GM19023 (cell line): ENCODE results near the gene LCN6.
"Not testable (repeated sequence)": the region's sequence is repeated elsewhere in the genome, so short reads cannot be mapped to it uniquely, and the experiment has no call there.

ENCODE experiments used
- ATAC-seq: cut with Tn5 transposase; IDR thresholded peaks from one replicate; pipeline ENCODE4 v1.9.1; 2021; ENCODE audit warnings: mild to moderate bottlenecking, moderate library complexity; ENCODE audit not compliant: unreplicated experiment

Gene LCN6, protein sequence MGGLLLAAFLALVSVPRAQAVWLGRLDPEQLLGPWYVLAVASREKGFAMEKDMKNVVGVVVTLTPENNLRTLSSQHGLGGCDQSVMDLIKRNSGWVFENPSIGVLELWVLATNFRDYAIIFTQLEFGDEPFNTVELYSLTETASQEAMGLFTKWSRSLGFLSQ

DNA sequence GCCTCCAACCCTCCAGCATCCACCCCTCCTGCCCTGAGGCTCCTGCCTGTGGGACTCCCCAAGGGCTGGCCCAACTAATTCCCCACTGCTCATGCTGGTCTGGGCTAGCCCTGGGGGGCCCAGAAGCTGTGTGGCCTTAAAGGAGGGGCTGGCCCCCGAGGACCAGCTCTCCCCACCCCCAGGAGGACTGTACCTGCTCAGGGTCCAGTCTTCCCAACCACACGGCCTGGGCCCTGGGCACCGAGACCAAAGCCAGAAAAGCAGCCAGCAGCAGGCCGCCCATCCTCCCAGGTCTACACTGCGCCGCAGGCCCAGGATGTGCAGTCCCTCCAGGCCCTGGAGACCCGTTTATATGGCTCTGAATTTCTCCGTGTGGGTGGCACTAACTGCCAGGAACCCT lies at the start of gene LCN6:
LCN6 (minus strand) TSS at position 325 of the 400 bp plus-strand sequence; CDS start at position 283, 42 bp downstream.
- no peak for ATAC-seq

DNA sequence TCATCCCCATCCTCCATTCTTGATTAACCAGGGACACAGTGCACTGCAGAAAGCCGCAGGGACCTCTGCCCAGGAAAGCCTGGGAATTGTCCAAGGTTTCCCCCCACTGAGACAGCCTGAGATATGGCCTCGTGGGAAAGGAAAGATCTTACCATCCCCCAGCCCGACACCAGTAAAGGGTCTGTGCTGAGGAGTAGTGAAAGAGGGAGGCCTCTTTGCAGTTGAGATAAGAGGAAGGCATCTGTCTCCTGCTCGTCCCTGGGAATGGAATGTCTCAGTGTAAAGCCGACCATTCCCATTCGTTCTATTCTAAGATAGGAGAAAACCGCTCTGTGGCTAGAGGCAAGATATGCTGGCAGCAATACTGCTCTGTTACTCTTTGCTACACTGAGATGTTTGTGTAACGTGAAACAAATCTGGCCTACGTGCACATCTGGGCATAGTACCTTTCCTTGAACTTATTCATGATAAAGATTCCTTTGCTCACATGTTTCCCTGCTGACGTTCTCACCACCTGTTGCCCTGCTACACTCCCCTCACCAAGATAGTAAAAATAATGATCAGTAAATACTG lies 48.5 kb upstream of the LCN6 start:
- ATAC-seq, result not testable (repeated sequence)

DNA sequence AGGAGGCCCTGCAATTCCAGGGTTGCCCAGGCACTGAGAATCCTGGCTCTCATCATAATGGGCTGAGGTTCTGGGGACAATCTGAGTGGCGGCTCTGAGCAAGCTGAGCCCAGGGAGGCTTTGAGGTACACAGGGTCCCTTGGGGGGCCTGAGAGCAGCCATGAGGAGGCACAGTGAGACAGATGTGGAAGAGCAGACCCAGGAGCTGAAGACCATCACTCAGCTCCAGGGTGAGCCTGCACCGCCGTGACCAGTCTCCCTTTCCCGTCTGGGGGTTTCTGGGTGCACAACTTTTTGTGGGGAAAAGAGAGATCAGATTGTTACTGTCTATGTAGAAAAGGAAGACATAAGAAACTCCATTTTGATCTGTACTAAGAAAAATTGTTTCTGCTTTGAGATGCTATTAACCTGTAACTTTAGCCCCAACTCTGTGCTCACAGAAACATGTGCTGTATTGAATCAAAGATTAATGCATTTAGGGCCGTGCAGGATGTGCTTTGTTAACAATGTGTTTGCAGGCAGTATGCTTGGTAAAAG lies 48.0 kb upstream of the LCN6 start, which contains the start of gene CCDC183:
CCDC183 (plus strand) TSS at position 101 of the 537 bp plus-strand sequence; CDS start at position 161, 60 bp downstream.
- ATAC-seq, result no peak

DNA sequence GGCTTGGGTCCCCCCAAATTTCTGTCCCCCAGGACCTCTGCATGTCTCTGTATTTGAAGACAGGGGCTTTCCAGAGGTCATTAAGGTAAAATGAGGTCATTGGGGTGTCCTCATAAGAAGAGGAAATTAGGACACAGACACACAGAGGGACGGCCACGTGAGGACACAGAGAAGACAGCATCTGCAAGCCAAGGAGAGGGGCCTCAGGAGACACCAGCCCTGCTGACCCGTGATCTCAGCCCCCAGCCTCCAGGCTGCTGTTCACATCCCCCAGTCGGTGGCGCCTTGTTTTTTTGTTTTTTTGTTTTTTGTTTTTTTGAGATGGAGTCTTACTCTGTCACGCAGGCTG lies 46.6 kb upstream of the LCN6 start:
- no peak for ATAC-seq

DNA sequence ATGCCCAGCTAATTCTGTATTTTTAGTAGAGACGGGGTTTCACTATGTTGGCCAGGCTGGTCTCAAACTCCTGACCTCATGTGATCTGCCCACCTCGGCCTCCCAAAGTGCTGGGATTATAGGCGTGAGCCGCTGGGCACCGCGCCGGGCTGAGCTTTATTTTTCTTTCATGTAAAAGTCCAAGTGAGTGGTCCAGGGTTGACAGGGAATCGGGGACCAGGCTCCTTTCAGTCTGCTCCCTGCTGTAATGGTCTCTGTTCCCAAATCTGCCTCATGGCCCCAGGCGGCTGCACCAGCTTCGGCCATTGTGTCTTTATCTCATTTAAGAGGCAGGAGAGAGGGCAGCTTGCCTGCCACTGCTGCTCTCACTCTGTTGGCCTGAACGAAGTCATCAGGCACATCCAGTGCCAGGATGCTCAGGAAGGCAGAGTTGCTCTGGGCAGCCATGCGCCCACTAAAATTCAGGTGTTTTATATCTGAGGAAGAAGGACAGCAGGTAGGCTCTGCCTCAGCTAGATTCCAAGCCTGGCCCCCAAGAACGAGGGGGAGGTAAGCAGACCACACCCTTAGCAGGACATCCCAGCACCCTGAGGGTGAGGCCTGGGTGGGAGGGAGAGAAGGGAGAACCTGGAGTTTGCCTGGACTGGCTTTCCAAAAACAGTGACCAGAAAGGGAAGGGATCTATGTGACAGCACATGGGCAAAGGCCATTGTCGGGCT lies 46.1 kb upstream of the LCN6 start:
- no peak for ATAC-seq

DNA sequence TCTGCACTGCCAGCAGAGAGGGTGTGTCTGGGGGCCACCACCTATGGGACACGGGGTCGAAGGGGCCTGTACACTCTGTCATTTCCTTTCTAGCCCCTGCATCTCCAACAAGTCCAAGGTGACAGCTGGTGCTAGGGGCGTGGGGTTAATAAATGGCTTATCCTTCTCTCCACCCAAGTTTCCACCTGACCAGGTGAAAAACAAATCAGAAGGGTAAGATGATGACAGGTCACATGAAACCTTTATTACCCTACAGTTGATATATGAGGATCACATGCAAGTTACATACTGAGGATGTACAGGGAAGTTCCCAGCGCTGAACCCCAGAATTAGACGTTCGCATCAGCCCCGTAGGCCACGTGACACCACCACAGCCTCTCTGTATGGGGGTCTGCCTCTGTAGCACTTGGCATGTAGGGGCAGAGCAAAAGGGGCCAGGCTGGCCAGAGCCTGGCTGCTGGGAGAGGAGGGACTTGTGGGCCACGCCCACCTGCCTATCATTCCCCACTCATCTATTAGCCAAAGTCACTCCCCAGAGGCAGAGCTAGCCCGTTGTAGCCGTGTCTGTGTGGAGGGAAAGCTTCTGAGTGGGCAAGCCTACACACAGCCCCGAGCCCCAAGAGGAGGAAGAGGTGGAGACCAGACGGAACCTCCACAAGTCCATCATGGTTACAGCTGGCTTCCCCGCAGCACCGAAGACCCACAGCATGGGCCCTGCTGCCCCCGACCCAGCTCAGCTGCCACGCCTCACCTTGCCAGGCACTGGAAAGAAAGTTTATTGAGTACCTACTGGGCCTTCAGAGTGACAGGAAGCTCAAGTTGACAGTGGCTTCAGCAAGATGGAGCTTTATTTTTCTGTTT lies 45.0 kb upstream of the LCN6 start:
- no peak for ATAC-seq

DNA sequence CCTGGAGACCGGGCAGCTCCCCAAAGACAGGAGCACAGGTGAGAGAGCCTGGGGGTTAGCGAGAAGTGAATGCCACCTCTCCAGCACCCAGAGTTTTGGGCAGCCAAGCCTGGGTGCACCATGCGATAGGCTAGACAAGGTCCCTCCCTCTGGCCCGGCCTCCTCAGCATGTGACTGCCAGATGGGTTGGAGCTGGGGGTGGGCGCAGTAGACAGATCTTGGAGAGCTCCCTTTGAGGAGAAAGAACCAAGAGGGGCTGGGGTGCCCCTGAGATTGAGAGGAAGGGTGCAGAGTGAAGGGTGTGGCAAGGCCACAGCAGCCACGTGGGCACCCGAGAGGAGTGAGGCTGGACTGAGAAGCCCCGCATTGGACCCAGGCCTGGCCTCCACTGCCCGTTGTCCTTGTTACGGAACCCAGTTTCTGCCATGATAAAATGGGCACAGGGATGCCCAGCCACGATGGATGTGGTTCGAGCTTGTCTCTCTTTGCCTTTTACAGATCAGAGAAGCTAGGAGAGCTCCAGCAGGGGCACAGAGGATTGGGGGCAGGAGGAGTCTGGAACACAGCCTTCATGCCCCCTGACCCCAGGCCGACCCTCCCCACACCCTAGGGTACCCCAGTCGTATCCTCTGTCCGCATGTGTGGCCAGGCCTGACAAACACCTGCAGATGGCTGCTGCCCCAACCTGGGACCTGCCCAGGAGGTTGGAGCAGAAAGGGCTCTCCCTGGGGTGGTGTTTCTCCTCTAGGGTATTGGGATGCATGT lies 44.2 kb upstream of the LCN6 start:
- no peak for ATAC-seq

DNA sequence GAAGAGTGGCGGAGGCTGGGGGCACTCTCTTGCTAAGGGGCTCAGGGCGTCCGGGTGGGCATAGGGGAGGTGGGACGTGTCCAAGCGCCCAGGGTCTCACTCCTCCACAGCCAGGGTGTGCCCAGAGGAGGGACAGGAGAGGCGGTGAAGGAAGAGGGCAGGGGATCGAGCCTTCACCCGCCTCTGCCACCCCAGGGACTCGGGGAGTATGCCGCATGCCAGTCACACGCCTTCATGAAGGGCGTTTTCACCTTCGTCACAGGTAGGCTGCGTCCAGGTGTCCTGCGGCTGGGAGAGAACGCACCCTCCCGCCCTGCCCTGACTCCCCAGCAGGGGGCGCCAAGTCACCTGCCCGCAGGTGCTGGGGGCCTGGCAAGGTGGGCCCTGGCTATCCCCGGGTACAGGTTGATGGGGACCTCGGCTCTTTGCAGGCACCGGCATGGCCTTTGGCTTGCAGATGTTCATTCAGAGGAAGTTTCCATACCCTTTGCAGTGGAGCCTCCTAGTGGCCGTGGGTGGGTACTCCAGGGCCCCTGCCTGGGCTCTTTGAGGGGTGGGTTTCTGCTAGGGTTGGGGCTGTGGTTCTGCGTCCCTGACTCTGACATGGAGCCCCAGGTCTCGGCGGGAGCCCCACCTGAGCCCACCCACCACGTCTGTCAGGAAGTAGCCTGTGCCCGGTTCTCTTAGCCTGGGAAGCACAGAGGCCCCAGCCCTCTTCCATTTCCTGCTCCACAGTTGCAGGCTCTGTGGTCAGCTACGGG lies 43.4 kb upstream of the LCN6 start:
- peak; percentile 13 for ATAC-seq

DNA sequence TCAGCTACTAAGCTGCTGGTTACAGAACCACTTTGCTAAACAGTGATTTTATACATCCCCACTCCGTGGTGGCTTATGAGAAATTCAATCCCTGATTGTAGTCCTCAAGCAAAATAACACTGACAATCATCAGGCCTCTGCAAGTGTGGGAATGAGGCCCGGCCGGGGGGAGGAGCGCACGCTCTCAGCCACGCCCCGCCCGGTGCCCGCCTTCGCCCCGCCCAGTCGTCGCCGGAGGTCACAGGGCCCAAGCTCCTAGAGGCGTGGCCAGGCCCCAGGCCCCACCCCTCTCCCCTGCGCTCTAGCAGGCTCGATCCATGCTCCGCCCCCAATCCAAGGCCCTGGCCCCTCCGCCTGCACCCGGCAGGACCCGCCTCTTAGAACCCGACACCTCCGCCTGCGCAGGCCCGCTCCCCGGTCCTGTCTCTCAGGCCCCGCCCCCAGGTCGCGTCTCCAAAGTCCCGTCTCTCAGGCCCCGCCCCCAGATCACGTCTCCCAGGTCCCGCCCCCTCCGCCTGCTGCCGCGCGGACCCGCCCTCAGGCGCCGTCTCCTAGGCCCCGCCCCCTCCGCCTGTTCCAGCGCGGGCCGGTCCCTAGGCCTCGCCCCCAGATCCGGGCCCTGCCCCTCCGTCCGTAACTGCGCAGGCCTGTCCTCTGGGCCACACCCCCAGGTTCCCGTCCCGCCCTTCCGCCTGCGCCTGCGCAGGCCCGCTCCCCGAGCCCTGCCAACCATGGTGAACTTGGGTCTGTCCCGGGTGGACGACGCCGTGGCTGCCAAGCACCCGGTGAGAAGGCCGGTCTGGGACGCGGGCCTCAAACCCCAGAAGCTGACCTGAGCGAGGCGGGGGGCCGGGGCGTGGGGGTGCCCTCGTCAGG lies 42.6 kb upstream of the LCN6 start, which contains the start of gene TMEM141:
TMEM141 (plus strand) TSS at position 705 of the 876 bp plus-strand sequence; CDS start at position 732, 27 bp downstream.
- peak; percentile 85 for ATAC-seq

DNA sequence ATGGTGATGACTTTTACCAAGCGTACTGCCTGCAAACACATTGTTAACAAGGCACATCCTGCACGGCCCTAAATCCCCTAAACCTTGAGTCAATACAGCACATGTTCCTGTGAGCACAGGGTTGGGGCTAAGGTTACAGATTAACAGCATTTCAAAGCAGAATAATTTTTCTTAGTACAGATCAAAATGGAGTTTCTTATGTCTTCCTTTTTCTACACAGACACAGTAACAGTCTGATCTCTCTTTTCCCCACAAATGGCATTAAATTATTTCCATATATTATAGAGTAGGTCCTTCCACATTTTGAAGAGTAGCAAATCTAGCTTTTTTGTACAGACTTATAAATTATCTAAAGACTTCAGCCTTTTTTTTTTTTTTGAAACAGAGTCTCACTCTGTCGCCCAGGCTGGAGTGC lies 41.2 kb upstream of the LCN6 start:
- no peak for ATAC-seq

DNA sequence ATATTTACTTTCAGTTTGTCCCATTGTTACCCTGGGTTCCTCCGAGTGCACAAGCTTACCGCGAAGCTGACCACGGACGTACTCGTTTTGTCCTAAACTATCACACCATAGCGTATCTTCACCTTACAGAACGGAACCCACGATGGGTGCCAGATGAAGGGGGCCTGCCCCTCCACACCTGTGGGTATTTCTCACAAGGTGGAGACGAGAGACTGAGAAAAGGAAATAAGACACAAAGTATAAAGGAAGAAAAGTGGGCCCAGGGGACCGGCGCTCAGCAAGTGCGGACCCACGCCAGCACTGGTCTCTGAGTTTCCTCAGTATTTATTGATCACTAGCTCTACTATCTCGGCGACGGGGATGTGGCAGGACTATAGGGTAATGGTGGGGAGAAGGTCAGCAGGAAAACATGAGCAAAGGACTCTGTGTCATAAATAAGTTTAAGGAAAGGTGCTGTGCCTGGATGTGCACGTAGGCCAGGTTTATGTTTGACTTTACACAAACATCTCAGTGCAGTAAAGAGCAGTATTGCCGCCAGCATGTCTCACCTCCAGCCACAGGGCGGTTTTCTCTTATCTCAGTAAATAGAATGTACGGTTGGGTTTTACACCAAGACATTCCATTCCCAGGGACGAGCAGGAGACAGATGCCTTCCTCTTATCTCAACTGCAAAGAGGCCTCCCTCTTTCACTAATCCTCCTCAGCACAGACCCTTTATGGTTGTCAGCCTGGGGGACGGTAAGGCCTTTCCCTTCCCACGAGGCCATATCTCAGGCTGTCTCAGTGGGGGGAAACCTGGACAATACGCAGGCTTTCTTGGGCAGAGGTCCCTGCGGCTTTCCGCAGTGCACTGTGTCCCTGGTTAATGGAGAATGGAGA lies 40.6 kb upstream of the LCN6 start:
- ATAC-seq, result not testable (repeated sequence)

DNA sequence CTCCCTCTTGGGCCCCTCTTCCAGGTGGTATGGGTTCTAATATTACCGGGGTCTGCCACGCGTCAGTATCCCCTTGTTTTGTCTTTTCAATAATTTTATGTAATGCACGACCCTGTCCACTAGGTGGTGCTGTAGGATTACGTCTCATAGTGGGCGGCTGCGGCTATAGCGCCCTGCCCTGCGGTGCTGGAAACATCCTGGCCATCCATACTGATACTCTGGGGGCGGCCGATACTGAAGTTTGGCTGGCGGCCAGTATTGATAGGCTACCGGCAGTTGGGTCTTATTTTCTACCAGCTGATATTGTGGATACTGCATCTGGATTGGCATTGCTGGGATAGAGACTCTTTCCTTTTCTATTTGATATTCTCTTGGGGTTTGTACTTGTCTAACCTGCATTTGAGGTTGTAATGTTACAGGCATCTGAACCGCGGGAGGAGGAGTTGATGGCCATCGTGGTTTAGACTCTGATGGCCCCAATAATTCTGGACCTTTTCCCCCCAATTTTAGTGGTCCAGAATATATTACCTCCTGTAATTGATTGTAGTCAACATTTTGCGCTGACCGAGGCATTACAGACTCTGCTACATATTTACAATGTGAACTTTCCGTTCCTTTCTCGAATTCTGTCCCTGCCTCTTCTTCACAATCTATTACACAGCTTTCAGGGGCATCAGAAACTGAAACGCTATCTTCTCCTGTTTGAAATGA lies 39.5 kb upstream of the LCN6 start:
- no peak for ATAC-seq

DNA sequence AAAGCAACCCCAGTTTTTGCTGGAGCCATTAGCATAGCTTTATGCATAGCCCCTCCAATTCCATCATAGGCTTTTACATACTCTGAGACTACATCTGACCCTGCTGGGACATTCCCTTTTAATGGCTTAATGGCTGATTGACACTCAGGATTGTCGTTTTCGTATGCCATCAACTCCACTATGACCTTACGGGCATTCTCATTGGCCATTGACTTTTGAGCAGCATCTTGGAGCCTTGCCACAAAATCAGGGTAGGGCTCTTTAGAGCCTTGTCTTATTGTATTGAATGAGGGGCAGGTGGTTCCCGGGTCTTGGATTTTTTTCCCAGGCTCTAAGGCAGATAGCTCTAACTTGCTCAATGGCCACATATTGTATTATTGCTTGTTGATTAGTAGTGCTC lies 38.7 kb upstream of the LCN6 start:
- not testable (repeated sequence) for ATAC-seq

DNA sequence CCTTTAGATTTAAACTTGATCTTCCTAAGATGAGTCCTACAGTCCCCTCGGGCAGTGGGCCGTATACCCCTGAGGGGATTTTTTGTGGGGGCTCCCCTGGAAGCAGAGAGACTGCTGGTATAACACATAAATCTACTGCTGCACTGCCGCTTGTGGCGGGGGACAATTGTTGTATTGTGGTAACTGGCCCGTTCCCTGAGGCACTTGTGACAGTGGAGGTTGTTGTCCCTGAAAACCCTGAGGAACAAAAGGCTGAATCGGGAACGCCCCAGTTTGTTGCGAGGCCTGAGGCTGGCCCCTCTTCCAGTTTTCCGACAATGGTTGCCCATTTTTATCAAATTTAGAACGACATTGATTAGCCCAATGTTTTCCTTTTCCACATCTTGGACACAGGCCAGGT lies 38.1 kb upstream of the LCN6 start:
- ATAC-seq, result no peak

DNA sequence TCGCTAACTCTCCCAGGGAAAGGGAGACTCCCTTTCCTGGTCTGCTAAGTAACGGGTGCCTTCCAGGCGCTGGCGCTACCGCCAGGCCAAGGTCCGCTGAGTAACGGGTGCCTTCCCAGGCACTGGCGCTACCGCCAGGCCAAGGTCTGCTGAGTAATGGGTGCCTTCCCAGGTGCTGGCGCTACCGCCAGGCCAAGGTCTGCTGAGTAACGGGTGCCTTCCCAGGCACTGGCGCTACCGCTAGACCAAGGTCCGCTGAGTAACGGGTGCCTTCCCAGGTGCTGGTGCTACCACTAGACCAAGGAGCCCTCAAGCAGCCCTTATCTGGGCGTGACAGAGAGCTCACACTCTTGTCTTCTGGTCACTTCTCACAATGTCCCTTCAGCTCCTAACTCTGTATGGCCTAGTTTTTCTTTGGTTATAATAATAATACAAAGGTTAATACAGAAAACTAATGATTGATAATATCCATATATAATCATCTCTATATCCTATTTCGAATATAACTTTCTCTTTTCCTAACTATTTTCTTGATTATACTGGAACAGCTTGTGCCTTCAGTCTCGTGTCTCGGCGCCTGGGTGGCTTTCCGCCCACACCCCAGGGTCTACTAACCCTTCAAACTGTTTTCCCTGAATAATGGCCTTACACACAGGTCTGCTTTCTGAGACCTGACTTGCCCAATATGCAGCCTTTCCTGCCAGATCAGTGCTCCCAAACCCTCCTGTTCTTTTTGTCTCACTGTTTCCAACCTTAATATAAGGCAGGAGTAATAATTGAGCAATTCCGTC lies 37.4 kb upstream of the LCN6 start:
- not testable (repeated sequence) for ATAC-seq

DNA sequence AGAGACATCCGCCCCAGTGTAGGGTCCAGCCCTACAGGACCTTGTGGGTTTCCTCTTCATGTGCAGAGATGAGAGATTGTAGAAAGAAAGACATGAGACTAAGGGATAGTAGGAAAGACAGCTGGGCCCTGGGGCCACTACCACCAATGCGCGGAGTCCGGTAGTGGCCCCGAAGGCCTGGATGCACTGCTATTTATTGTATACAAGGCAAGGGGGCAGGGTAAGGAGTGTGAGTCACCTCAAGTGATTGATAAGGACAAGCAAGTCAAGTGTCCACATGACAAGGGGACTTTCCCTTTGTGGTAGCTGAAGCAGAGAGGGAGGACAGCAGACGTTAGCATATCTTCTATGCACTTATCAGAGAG lies 36.7 kb upstream of the LCN6 start:
- ATAC-seq, result no peak
